HepG2 (cell line): Measurements from ENCODE around the gene CNNM1.

Experiments
- CHD2 ChIP-seq: IDR thresholded peaks from 2 replicates; pipeline ENCODE4 v1.6.1; 2011; ENCODE audit warnings: low read depth, low read length, improper control_type of control experiment
- ZBTB1 ChIP-seq: sonication (generic); formaldehyde crosslinking; IDR thresholded peaks from 2 replicates; pipeline ENCODE4 v1.4.0; 2020; ENCODE audit warnings: missing genetic modification reagents, borderline replicate concordance
- ZFX ChIP-seq: sonication (generic); formaldehyde crosslinking; IDR thresholded peaks from 2 replicates; pipeline ENCODE4 v1.4.0; 2020; ENCODE audit warnings: mild to moderate bottlenecking, low read depth, missing genetic modification reagents, moderate library complexity
- TF ChIP-seq, protein P1 (sequence below): sonication (generic); formaldehyde crosslinking; IDR thresholded peaks from 2 replicates; pipeline ENCODE4 v1.5.0; 2020; ENCODE audit warnings: mild to moderate bottlenecking, missing genetic modification reagents, moderate library complexity

DNA sequence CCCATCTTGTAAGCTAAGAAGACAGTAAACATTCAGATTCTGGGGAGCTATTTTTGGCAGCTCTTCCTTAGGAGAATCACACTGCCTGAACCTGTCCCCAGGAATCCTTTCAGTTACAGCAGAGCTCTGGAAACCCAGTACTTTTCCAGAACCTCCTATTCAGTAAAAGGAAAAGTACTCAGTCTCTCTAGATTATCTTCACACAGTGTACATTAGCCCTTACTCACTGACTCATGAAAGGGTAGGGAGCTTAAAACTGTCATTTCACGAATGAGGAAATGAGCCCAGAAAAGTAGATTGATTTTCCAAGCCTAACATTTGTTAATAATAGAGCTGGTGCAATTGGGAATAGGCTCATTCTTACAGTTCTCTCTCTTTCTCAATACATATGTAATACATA is 3.9 kb upstream of the CNNM1 start:
- TF ChIP-seq, protein P1, sequence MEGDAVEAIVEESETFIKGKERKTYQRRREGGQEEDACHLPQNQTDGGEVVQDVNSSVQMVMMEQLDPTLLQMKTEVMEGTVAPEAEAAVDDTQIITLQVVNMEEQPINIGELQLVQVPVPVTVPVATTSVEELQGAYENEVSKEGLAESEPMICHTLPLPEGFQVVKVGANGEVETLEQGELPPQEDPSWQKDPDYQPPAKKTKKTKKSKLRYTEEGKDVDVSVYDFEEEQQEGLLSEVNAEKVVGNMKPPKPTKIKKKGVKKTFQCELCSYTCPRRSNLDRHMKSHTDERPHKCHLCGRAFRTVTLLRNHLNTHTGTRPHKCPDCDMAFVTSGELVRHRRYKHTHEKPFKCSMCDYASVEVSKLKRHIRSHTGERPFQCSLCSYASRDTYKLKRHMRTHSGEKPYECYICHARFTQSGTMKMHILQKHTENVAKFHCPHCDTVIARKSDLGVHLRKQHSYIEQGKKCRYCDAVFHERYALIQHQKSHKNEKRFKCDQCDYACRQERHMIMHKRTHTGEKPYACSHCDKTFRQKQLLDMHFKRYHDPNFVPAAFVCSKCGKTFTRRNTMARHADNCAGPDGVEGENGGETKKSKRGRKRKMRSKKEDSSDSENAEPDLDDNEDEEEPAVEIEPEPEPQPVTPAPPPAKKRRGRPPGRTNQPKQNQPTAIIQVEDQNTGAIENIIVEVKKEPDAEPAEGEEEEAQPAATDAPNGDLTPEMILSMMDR (CRISPR knock-in tag), result no peak
- no peak for TF ChIP-seq ZBTB1 (CRISPR knock-in tag)
- no peak for TF ChIP-seq ZFX (CRISPR knock-in tag)
- TF ChIP-seq CHD2, result no peak
